Measurements from ENCODE around the gene TAF11L5. TPM values are rescaled to one million over a fixed set of nuclear protein-coding genes. Genes with fewer than 3 reads are reported as not detected.

The TAF11L5 gene
- total and polyA plus RNA-seq, 2 of the 4 experiments (the other 2 are of a cell fraction), result not detected

GRCh38 chr5:17482790-17483189 lies 42.2 kb upstream of the TAF11L5 start:
- Histone ChIP-seq H3K36me3 (ENCODE audit: control insufficient read depth, insufficient read depth, low read length) (no peaks in the 10 kb centered on the region), H3K27me3 (ENCODE audit: control insufficient read depth, insufficient read depth, low read length) (peaks cover 4% of the 10 kb centered on the region), H3K4me1 (ENCODE audit: control insufficient read depth, insufficient read depth, low read length) (no peaks in the 10 kb centered on the region), H2BK120ac (ENCODE audit: low read depth, low read length) (no peak overlapping the region), H2AFZ (replicated peaks; ENCODE audit: low read length, poor library complexity) (no peak overlapping the region), H4K5ac (ENCODE audit: low read depth, low read length) (no peak overlapping the region), H2BK20ac (ENCODE audit: low read depth, low read length) (no peak overlapping the region), H4K91ac (ENCODE audit: insufficient read depth, low read depth, low read length) (no peak overlapping the region), H4K8ac (ENCODE audit: low read depth in 2 of 2, low read length in 2 of 2) (no peak overlapping the region), H3K14ac (replicated peaks; ENCODE audit: low read depth, low read length) (no peak overlapping the region), H2AK5ac (ENCODE audit: low read depth, low read length) (no peak overlapping the region), H3K79me1 (ENCODE audit: low read depth in 1 of 2, low read length in 2 of 2) (no peaks in the 10 kb centered on the region), H3K9ac (ENCODE audit: low read depth, low read length) (no peak overlapping the region), H3K9me1 (ENCODE audit: insufficient read depth, low read length) (no peaks in the 10 kb centered on the region), H3K4me2 (ENCODE audit: low read depth, low read length) (no peak overlapping the region), H3K4me3 (ENCODE audit: insufficient read depth, low read depth, low read length) (no peak overlapping the region), H2AK9ac (replicated peaks; ENCODE audit: low read depth, low read length, poor library complexity) (no peak overlapping the region), H4K20me1 (ENCODE audit: insufficient read depth, low read length) (no peaks in the 10 kb centered on the region), H3K18ac (ENCODE audit: low read depth, low read length) (no peak overlapping the region), H3K23ac (ENCODE audit: low read depth, low read length) (no peak overlapping the region), H2BK15ac (ENCODE audit: low read depth, low read length) (no peak overlapping the region), H2BK5ac (ENCODE audit: low read depth, low read length, poor library complexity, severe bottlenecking) (no peak overlapping the region), H3K56ac (ENCODE audit: extremely low read depth, insufficient read depth, low read length) (no peak overlapping the region), H3K27ac (ENCODE audit: insufficient read depth, low read length) (no peak overlapping the region), H3K4ac (ENCODE audit: low read depth, low read length) (no peak overlapping the region), H3K9me3 (ENCODE audit: control insufficient read depth, insufficient read depth, low read length) (no peaks in the 10 kb centered on the region)
- WGBS, 2 experiments (ENCODE audit: extremely low coverage in 2 of 2, insufficient read length in 1 of 2), result no CpG with 5 or more reads among the region's 2 CpGs
- BruUV-seq (replicated peaks), result no TSS peak
- dilution Hi-C loops (cut with HindIII; ENCODE audit: low sequenced_read_pairs, unreplicated experiment), result no loop called here
- TF ChIP-seq MAZ (IDR thresholded peaks at IDR 0.05; ENCODE audit: borderline replicate concordance, low read depth, low read length), result no peak
- no peak for TF ChIP-seq FOS (IDR thresholded peaks at IDR 0.05; ENCODE audit: low read depth, low read length)
- no peak for TF ChIP-seq CHD1 (IDR thresholded peaks at IDR 0.05; ENCODE audit: low read depth, low read length)
- TF ChIP-seq USF2 (IDR thresholded peaks at IDR 0.05; ENCODE audit: low read depth, low read length), result no peak
- TF ChIP-seq MXI1 (IDR thresholded peaks at IDR 0.05; ENCODE audit: borderline replicate concordance, low read depth, low read length), result no peak
- TF ChIP-seq MAFK (IDR thresholded peaks at IDR 0.05; ENCODE audit: low read depth, low read length), result no peak
- no peak for TF ChIP-seq RCOR1 (IDR thresholded peaks at IDR 0.05; ENCODE audit: insufficient replicate concordance, low read length)
- no peak for TF ChIP-seq POLR2A (IDR thresholded peaks at IDR 0.05; ENCODE audit: low read depth, low read length)
- TF ChIP-seq BHLHE40 (IDR thresholded peaks at IDR 0.05; ENCODE audit: low read depth, low read length), result no peak
- no peak for TF ChIP-seq RAD21 (IDR thresholded peaks at IDR 0.05; ENCODE audit: low read length)
- TF ChIP-seq RFX5 (IDR thresholded peaks at IDR 0.05; ENCODE audit: low read depth, low read length), result no peak
- no peak for TF ChIP-seq SMC3 (IDR thresholded peaks at IDR 0.05; ENCODE audit: low read depth, low read length)
- TF ChIP-seq CEBPB (IDR thresholded peaks at IDR 0.05; ENCODE audit: low read depth, low read length), result no peak
- TF ChIP-seq ELK1 (IDR thresholded peaks at IDR 0.05; ENCODE audit: borderline replicate concordance, low read depth, low read length), result no peak
- no peak for TF ChIP-seq CTCF (conservative IDR thresholded peaks at IDR 0.05; ENCODE audit: low read depth, low read length)
- no peak for TF ChIP-seq NFE2L2 (IDR thresholded peaks at IDR 0.05; ENCODE audit: low read depth, low read length)
- POLR2A ChIA-PET (ENCODE audit: unreplicated experiment), result no interaction called here
- CTCF ChIA-PET, result no interaction called here
- in situ Hi-C loops (cut with MboI; ENCODE audit: low sequenced_read_pairs), result no loop called here
- intact Hi-C loops (cut with micrococcal nuclease), result no loop called here
- no peak for DNase-seq
- no peak for ATAC-seq (ENCODE audit: low read depth)

Data from IMR-90 (cell line).